IPS DF 19.7 (cell line): ENCODE results near the gene CLSTN2.

Source experiments
- DNase-seq: peaks from one replicate; pipeline ENCODE4 v3.0.0-alpha.2; 2013; ENCODE audit warnings: low read depth, low spot score

The CLSTN2 gene

DNA sequence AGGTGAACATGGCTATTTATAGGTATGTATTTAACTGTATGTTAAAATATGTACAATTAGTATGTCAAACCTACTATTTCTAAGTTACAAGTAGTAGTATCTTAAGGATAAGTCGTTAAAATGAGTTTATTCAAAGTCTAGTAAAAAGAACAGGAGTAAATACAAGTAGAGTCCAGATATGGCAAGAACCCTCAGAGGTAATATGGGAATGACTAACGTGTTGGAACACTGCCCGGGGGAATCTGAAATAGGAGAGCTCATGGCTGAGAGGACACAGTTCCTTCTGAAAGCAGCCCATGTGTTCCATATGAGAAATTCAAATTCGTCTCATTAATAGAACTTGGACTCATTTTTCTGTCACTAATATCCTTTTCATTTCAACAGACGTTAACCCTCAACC lies 158.8 kb downstream of the CLSTN2 start:
- no peak for DNase-seq

DNA sequence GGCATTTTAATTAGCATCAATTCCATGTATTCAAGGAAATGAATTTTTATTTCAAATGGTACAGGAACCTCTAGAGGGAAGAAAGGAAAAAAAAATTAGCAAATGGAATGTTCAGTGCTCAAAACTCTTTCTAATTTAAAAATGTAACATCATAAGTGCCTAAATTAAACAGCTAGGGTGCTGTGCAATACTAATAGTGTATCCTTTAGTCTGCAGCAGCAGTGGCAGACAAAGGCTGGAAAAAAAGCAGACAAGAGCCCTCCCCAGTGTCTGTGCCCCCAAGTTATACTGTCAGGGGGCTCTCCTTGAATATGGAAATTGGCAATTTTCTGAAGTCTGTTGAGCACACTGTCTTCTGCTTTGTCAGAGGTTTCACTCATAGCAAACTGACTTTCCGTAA lies 159.5 kb downstream of the CLSTN2 start:
- no peak for DNase-seq

DNA sequence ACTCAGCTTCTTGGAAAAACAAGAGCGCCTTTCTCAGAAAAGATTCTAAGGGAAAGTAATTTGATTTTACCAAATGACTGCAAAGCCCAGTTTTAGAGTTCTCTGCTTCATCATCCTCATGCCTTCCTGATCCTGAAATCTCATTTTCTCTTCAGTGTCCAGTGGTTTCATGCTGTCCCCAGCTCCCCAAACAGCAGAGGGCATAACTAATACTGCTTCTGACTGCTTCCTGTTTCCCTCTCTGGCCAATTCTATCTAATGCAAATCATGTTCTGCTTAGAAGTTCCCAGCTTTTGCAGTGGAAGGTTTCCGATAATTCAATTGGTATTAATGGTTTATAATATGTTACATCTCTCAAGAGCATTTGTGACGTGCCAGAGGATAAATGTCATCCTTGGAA lies 161.1 kb downstream of the CLSTN2 start:
- no peak for DNase-seq

- DNase-seq, result no peak
These were observed 163.1 kb downstream of the CLSTN2 start for GRCh38 chr3:140097874-140098635.

DNA sequence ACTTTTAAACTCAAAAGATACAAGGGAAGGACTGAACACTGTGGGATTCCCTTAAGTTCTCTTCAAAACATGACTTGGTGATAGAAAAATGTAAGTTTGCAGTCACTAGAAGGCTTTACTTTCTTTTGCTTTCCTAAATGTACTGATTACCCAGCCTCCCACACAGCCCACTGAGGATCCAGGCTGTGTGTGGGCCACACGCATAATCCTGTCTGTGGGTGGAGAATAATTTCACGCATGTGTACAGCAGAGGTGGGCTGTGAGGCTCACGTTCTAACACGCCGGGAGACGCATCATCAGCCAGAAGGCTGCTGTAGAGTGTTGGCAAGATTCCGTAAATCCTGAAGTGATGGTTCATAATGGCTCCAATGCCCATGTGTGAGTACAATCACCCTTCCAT lies 165.5 kb downstream of the CLSTN2 start:
- no peak for DNase-seq

GRCh38 chr3:140103166-140103565 lies 168.2 kb downstream of the CLSTN2 start:
- no peak for DNase-seq

- no peak for DNase-seq
These were observed 169.1 kb downstream of the CLSTN2 start for GRCh38 chr3:140103986-140104645.

DNA sequence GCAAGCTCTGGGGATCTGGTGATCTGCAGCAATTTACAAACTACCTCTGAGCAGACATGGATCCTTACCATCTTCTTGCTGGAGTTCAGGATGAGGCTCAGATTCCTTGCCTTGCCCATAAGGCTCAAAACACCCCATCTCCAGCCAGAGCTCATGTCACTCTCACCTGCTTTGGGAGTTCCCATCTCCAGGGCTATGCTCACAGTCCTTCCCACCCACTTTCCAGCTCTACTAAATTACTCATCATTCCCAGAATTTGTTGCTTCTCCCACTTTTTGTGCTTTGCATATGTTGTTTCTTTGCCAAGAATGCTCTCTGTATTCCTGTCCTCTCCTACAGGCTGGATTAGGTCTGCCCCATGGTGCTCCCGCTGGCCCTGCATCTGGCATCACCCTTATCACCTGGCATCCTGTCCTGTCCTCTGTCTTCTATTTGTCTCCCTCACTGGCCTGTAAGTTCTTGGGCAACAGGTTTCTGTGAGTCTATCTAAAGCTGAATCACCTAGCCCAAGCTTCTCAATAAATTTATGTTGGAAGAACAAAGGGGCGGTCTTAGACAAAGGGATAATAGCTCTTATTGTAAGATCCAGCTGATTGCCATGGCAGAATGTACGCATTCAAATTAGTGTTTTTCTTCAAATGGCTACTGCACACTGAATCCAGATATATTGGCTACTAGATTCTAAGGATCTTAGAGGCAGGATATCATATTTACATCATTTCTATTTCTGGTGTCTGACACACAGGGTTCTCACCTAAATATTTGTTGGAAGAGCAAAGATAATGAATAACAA lies 179.2 kb downstream of the CLSTN2 start:
- DNase-seq, result no peak

DNA sequence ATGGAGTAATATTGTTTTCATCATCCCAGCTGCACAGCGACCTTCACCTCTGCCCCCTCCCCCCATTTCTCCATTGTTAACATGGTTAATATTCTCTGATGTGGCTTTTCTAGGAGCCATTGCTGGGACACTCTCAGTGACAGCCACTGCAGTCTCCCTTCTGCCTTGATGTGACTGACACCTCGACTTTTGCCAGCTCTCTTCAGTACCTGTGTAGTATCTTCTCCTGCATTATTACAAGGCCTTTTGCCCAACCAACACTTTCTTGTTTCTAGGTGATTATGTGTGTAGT lies 179.8 kb downstream of the CLSTN2 start:
- no peak for DNase-seq

DNA sequence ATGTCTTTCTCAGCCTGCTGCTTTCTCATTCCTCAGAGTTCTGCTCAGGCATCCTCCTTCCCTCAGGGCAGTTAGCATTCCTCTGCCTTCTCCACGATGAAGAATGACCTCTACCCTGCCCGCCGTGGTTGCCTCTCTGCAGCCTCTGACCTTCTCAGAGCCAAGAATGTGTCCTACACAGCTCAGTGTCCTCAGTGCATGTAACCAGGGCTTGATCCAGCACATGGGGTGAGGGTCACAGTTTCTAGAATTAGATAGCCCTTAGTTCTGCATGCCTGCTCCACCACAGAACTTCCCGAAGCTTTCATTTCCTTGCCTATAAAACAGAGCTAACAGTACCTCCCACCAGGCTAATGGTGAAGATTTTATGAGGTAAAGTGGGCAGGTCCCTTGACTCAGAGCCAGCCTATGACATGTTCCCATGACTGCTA lies 182.1 kb downstream of the CLSTN2 start:
- no peak for DNase-seq

- no peak for DNase-seq
These were observed 187.2 kb downstream of the CLSTN2 start for GRCh38 chr3:140122183-140122582.

DNA sequence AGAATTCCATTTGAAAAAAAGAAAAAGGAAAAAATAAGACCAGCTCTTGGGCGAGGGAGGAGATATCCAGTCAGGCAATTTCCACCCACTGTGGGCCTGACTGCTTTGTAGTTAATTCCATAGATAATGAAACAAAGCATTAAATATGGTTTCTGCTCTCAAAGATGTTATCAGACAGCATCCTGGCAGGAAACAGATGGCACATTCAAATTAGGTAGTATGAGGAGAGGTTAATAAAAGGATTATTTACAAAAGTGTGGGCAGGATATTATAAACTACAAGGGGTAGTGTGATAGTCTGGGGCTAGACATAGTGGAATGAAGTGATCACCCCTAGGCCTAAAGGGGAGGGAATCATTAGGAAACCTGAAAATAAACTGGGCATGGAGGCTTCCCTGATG lies 193.2 kb downstream of the CLSTN2 start:
- DNase-seq, result no peak

GRCh38 chr3:140128631-140129030 lies 193.6 kb downstream of the CLSTN2 start:
- peak; percentile 12 for DNase-seq

DNA sequence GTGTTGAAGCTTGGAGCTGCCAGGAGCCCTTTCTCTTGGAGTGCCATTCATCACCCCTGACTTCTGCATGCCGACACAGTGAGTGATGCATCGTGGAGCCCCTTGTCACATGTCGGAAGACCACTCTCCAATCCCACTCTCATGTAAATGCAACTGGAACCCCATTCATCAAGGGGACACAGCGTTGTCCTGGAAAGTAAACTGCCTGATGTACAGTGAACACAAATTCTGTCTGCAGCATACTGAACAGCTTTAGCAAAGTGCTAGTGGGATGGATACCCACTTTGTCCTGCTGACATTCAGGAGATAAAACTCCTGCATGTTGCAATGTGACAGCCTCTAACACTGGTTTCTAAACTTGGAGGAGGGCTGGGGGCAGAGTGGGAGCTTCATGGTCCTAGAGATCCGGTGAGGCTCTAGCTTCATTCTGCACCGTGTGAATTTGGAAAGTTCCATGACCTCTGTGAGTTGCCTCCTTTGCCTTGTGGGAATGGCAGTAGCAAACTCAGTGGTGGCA lies 194.8 kb downstream of the CLSTN2 start:
- no peak for DNase-seq

DNA sequence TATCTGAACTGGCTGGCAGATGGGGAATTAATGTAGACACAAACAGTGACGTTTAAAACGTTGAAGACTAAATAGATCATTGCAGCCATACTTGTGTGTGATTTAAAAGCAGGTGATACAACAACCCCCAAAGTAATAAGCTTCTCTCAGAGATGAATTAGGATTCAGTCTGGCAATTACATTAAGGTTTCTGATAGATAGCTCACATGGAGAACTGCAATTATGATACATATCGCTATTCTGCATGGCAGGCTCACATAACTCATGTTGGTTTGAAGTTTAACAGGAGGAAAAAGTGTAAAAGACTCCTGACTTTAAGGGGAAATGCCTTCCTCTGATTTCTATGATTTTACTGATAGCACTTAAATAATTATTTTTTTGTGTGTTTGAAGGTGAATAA lies 196.9 kb downstream of the CLSTN2 start:
- no peak for DNase-seq

DNA sequence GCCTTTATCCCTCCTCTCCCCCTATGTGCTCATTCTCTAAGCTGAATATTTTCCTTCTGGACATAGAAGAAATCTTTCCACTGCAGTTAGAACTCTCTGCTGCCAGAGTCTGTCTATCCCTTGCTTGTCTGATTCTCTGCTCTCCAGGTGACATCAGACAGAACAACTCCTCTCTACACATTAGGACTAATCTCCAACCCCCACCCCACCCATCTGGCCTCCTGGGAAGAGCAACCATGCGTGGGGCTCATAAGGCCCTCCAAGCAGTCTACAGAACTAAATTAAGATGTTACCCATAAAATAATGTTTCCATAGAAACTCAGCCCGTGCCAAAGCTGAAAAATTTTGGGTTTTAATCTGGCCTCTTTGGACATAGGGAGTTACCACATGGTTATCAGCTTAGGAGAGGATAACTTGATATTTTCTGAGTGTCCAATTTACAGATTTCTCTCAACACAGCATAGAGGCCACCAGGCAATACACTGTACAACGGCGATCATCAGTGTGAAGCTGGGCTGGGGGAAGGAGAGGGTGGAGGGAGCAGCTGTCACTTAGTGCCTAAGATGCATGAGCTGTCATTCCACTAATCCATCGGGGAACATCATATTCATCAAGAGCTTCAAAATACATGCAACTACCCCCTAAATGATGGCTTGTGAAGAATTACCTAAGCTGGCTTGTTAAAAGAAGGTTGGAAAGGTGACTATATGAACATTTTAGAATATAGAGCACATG lies 199.4 kb downstream of the CLSTN2 start:
- no peak for DNase-seq

DNA sequence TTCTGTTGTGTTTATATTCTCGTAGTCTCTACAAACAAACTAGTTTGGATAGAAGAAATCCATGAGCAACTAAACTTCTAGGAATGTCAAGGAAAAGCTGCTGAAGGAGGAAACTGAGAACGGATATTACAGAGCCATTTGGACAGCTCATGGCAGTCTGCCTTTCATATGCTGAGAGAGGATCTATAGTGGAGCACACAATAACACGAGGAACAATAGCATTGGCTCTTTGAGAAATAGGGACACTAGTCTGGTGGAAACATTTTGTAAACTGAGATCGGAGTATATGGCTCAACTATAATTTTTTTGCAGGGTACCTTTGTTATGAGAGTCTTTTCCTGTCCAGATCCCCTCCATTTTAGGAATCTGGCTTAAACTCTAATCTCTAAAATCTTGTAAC lies 200.5 kb downstream of the CLSTN2 start:
- no peak for DNase-seq

DNA sequence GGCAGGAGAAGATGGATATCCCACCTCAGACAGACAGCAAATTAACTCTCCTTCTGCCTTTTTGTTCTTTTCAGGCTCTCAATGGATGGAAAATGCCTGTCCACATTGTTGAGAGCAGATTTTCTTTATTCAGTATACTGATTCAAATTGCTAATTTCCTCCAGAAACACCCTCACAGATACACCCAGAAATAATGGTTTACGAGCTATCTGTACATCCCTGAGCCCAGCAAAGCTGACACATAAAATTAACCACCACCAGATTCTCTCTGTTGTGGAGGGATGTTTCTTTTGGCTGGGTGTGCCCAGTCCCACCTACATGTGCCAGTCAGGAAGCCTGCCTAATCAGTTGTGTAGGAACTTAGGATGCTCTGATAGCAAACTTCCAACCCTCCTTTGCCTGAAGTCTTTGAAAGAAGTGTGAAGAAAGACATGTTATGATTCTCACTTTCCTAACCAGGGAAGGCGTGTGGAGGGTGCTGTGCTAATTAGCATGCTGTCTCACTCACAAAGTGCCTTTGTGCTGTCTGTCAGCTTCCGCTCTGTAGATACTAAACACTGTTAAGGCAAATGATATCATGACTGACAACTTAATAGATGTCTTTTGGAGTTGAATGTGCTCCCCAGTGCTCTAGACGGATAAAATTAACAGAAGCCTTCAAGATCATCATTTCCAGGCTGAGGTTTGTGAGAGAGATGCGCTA lies 208.5 kb downstream of the CLSTN2 start:
- DNase-seq, result no peak

DNA sequence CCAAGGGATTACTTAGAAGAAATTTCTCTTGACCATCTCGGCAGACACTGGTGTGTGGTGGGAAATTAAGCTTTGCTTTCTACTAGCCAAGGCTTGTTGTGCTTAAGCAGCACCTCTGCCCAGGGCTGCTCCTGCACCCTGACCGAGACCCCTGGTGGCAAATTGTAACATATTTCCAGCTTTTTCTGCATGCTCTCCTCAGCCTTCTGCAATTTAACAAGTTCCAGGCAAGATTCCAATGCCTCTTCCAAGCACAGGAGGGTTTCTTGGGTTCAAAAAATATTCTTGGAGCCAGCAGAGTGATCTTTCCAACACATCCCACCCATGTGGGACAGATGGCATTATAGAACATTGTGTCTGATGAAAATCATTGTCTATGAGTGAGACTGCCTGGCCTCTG lies 210.5 kb downstream of the CLSTN2 start:
- DNase-seq, result no peak

- no peak for DNase-seq
These were observed 211.7 kb downstream of the CLSTN2 start for GRCh38 chr3:140146668-140147067.

DNA sequence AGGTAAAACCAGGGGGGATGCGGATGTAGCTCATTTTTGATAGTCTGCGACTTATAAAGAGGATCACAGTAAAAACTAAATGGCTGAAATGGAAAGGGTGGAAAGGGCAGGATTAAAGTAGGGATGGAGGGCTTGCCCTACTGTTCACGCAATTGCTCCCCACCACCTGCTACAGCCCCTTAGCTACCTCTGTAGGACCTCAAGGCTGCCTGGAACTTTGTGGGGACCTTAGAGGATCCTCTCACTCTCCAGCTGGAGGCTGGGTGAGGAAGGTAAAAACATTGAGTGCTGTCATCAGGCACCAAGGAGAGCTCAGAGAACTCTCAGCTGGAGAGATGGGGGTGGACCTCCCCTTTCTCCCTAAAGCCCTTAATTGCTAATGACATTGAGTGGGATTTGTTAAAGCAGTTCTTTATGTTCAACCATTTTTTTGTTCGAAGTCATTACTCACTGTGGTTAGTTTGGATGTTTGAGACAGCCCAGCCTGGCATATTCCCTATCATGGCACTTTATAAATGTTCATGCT lies 213.0 kb downstream of the CLSTN2 start:
- DNase-seq, result no peak
